T-helper 1 cell treated with Interleukin-12 subunit alpha and Interleukin-12 subunit beta and Interleukin-4 antibody, amounts not matched to agents 30 μg/mL and 1 μg/mL, for 36 hours (primary cell): ENCODE measurements around the gene RIMKLA.

Experiments
- H3K27ac Mint-ChIP-seq: one replicate; pipeline ENCODE4 v1.8.0; 2021; ENCODE audit warnings: mild to moderate bottlenecking, mixed read lengths
- H3K27me3 Mint-ChIP-seq: one replicate; pipeline ENCODE4 v1.8.0; 2021; ENCODE audit warnings: low read depth, mixed read lengths
- H3K36me3 Mint-ChIP-seq: one replicate; pipeline ENCODE4 v1.8.0; 2021; ENCODE audit warnings: low read depth, mixed read lengths
- H3K4me1 Mint-ChIP-seq: one replicate; pipeline ENCODE4 v1.8.0; 2021; ENCODE audit warnings: low read depth, mixed read lengths
- H3K4me3 Mint-ChIP-seq: one replicate; pipeline ENCODE4 v1.8.0; 2021; ENCODE audit warnings: mild to moderate bottlenecking, moderate library complexity, mixed read lengths
- H3K9me3 Mint-ChIP-seq: one replicate; pipeline ENCODE4 v1.8.0; 2021; ENCODE audit warnings: mixed read lengths

The RIMKLA gene

GRCh38 chr1:42462828-42463763, 82.5 kb downstream of the RIMKLA start, which contains the start of gene CCDC30:
TSS of gene CCDC30 (plus strand) at chr1:42463286. CDS start at chr1:42480552, 17,266 bp downstream.
- peaks cover 23% of the 10 kb centered on the region for H3K4me1 Mint-ChIP-seq
- peaks cover 20% of the 10 kb centered on the region for H3K36me3 Mint-ChIP-seq
- H3K27ac Mint-ChIP-seq, result peak within 1 kb of the TSS; percentile 79
- H3K27me3 Mint-ChIP-seq, result peaks cover 12% of the 10 kb centered on the region
- H3K4me3 Mint-ChIP-seq, result peak within 1 kb of the TSS; percentile 71
- H3K9me3 Mint-ChIP-seq, result no peaks in the 10 kb centered on the region

GRCh38 chr1:42463921-42464320, 83.3 kb downstream of the RIMKLA start:
- peaks cover 16% of the 10 kb centered on the region for H3K36me3 Mint-ChIP-seq
- peak overlapping the region; percentile 49 for H3K4me3 Mint-ChIP-seq
- peaks cover 15% of the 10 kb centered on the region for H3K27me3 Mint-ChIP-seq
- H3K9me3 Mint-ChIP-seq, result no peaks in the 10 kb centered on the region
- H3K27ac Mint-ChIP-seq, result peak overlapping the region; percentile 4
- H3K4me1 Mint-ChIP-seq, result peaks cover 20% of the 10 kb centered on the region

GRCh38 chr1:42466030-42466429, 85.4 kb downstream of the RIMKLA start:
- Mint-ChIP-seq H3K36me3 (no peaks in the 10 kb centered on the region), H3K27me3 (peaks cover 24% of the 10 kb centered on the region), H3K9me3 (no peaks in the 10 kb centered on the region), H3K4me1 (peaks cover 20% of the 10 kb centered on the region), H3K4me3 (no peak overlapping the region), H3K27ac (no peak overlapping the region)

DNA sequence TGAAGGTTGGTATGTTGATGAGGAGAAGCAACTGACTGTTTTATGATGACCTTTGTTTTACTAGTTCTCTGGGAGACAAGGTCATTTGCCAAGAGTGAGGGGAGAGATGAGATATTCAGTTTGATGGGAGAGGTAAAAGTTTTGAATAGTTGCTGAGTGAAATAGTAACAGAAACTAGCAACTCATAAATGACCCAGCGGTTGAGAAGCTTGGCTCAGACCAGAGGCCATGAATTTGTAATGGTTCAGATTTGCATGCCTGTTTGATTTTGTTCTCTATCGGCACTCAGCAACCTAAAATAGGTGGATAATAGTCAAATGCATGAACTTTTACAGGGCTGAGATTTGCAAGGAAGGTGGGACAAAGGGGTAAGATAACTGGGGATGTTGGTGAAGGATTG, 89.1 kb downstream of the RIMKLA start:
- Mint-ChIP-seq H3K9me3 (no peaks in the 10 kb centered on the region), H3K27me3 (peaks cover 13% of the 10 kb centered on the region), H3K4me1 (no peaks in the 10 kb centered on the region), H3K27ac (no peak overlapping the region), H3K36me3 (no peaks in the 10 kb centered on the region), H3K4me3 (no peak overlapping the region)
